ENCODE data around the gene CAMTA1. TPM values are rescaled to one million over a fixed set of nuclear protein-coding genes. Genes with fewer than 3 reads are reported as not detected.

Gene CAMTA1
- total RNA-seq, 1 experiment from 2014 or later, result 60.0 TPM

- no peak overlapping the region for H3K4me3 ChIP-seq (ENCODE audit: low read depth, low read length)
- H3K4me1 ChIP-seq, result no peaks in the 10 kb centered on the region
- ChIA-PET CTCF (no interaction called here), POLR2A (no interaction called here)
- BruUV-seq (replicated peaks), result no TSS peak
- Mint-ChIP-seq H3K4me3 (ENCODE audit: unreplicated experiment) (no peak overlapping the region), H3K27me3 (ENCODE audit: insufficient read depth, unreplicated experiment) (peaks cover 5% of the 10 kb centered on the region), H3K27ac (ENCODE audit: unreplicated experiment) (no peak overlapping the region), H3K9me3 (ENCODE audit: unreplicated experiment) (no peaks in the 10 kb centered on the region), H3K36me3 (ENCODE audit: insufficient read depth, unreplicated experiment) (no peaks in the 10 kb centered on the region), H3K4me1 (ENCODE audit: low read depth, unreplicated experiment) (no peaks in the 10 kb centered on the region)
- no peak for DNase-seq
- no peak for TF ChIP-seq CTCF (IDR thresholded peaks at IDR 0.05; ENCODE audit: insufficient read depth in 1 of 2, low read depth in 1 of 2, low read length in 1 of 2, severe bottlenecking in 1 of 2, unreplicated experiment in 1 of 2)
- H3K9me3 ChIP-seq, result no peaks in the 10 kb centered on the region
- intact Hi-C loops (cut with micrococcal nuclease; ENCODE audit: unreplicated experiment), result no loop called here
- no peaks in the 10 kb centered on the region for H3K36me3 ChIP-seq (ENCODE audit: control insufficient read depth, insufficient read depth, low read length)
- H3K27me3 ChIP-seq (replicated peaks; ENCODE audit: control insufficient read depth, insufficient read depth, low read length), result no peaks in the 10 kb centered on the region
Measured at GRCh38 chr1:7437036-7437435, 651.8 kb downstream of the CAMTA1 start.

DNA sequence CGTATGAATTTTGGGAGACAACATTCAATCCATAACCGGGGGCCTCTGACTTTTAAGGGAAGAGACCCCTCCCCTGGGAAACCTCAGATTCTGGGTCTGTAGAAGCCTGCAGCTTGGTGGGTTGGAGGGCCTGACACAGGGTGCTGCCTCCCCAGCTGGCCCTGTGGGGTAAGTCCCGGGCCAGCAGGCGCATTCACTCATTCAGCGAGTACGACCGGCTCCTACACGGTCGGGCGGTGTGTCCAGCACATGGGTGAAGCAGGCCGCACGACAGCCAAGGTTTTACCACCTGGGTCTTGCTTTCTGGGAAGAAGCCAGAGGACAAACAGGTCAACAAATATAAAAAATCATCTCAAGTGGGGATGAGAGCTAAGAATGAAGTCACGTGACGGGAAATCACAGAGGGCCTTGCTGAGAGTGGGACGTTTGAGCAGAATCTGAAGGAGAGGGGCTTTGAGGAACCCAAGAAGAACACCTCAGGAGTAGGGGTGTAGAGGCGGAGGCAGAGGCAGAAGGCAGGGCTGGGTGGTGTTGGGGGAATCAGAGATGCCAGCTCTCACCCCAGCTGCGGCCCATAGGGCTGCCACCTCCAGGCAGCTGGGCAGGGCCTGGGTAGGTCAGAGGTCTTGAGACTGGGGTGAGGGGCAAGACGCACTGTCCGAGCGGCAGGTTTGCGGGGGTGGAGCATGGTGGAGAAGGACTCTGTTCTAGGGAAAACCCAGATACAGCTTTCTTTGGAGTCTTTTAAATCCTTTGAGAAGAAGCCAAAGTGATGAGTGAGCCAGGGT is 652.5 kb downstream of the CAMTA1 start:
- Mint-ChIP-seq H3K27ac (ENCODE audit: unreplicated experiment) (no peak overlapping the region), H3K9me3 (ENCODE audit: unreplicated experiment) (no peaks in the 10 kb centered on the region), H3K36me3 (ENCODE audit: insufficient read depth, unreplicated experiment) (no peaks in the 10 kb centered on the region), H3K4me3 (ENCODE audit: unreplicated experiment) (no peak overlapping the region), H3K27me3 (ENCODE audit: insufficient read depth, unreplicated experiment) (peaks cover 7% of the 10 kb centered on the region), H3K4me1 (ENCODE audit: low read depth, unreplicated experiment) (no peaks in the 10 kb centered on the region)
- DNase-seq, result no peak
- ChIA-PET POLR2A (no interaction called here), CTCF (no interaction called here)
- H3K9me3 ChIP-seq, result no peaks in the 10 kb centered on the region
- no peaks in the 10 kb centered on the region for H3K27me3 ChIP-seq (replicated peaks; ENCODE audit: control insufficient read depth, insufficient read depth, low read length)
- no peak overlapping the region for H3K4me3 ChIP-seq (ENCODE audit: low read depth, low read length)
- no TSS peak for BruUV-seq (replicated peaks)
- no peaks in the 10 kb centered on the region for H3K36me3 ChIP-seq (ENCODE audit: control insufficient read depth, insufficient read depth, low read length)
- TF ChIP-seq CTCF (IDR thresholded peaks at IDR 0.05; ENCODE audit: insufficient read depth in 1 of 2, low read depth in 1 of 2, low read length in 1 of 2, severe bottlenecking in 1 of 2, unreplicated experiment in 1 of 2), result no peak
- H3K4me1 ChIP-seq, result no peaks in the 10 kb centered on the region
- intact Hi-C loops (cut with micrococcal nuclease; ENCODE audit: unreplicated experiment), result no loop called here

GRCh38 chr1:7438396-7438785 is 653.1 kb downstream of the CAMTA1 start:
- Histone ChIP-seq H3K4me3 (ENCODE audit: low read depth, low read length) (no peak overlapping the region), H3K27me3 (replicated peaks; ENCODE audit: control insufficient read depth, insufficient read depth, low read length) (no peaks in the 10 kb centered on the region), H3K36me3 (ENCODE audit: control insufficient read depth, insufficient read depth, low read length) (no peaks in the 10 kb centered on the region), H3K4me1 (no peaks in the 10 kb centered on the region), H3K9me3 (no peaks in the 10 kb centered on the region)
- intact Hi-C loops (cut with micrococcal nuclease; ENCODE audit: unreplicated experiment), result no loop called here
- H3K9me3 Mint-ChIP-seq (ENCODE audit: unreplicated experiment), result no peaks in the 10 kb centered on the region
- H3K4me3 Mint-ChIP-seq (ENCODE audit: unreplicated experiment), result no peak overlapping the region
- no peak for DNase-seq
- no TSS peak for BruUV-seq (replicated peaks)
- H3K36me3 Mint-ChIP-seq (ENCODE audit: insufficient read depth, unreplicated experiment), result no peaks in the 10 kb centered on the region
- no peak for TF ChIP-seq CTCF (IDR thresholded peaks at IDR 0.05; ENCODE audit: insufficient read depth in 1 of 2, low read depth in 1 of 2, low read length in 1 of 2, severe bottlenecking in 1 of 2, unreplicated experiment in 1 of 2)
- no peak overlapping the region for H3K27ac Mint-ChIP-seq (ENCODE audit: unreplicated experiment)
- CTCF ChIA-PET, result no interaction called here
- peaks cover 7% of the 10 kb centered on the region for H3K27me3 Mint-ChIP-seq (ENCODE audit: insufficient read depth, unreplicated experiment)
- no peaks in the 10 kb centered on the region for H3K4me1 Mint-ChIP-seq (ENCODE audit: low read depth, unreplicated experiment)
- POLR2A ChIA-PET, result no interaction called here
